B cell (primary cell): Measurements from ENCODE around the gene SYCP3.

Source experiments
- EZH2 ChIP-seq: IDR thresholded peaks from 2 replicates; pipeline ENCODE4 v1.6.1; 2012; ENCODE audit warnings: borderline replicate concordance, low read depth, mild to moderate bottlenecking, moderate library complexity, low read length; ENCODE audit not compliant: insufficient read depth, poor library complexity, severe bottlenecking
- TF ChIP-seq, protein P1 (sequence below): fragments of 200-600 bp; IDR thresholded peaks from one replicate; pipeline ENCODE4 v1.8.0; 2022; ENCODE audit warnings: antibody characterized with exemption, mild to moderate bottlenecking

DNA sequence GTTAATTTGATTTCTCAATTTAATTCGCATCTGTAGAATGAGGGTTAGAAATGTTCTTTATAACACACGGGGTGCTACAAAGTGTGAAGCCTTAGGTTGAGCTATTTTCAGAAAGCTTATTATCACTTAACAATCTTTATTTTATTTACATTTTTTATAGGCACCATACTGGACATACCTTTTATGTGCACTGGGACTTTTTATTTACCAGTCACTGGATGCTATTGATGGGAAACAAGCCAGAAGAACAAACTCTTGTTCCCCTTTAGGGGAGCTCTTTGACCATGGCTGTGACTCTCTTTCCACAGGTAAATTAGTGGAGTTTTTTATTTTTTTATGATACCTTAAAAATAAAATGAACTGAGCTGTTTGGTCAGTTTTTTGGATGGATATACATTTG lies 25.3 kb downstream of the SYCP3 start:
- TF ChIP-seq, protein P1, sequence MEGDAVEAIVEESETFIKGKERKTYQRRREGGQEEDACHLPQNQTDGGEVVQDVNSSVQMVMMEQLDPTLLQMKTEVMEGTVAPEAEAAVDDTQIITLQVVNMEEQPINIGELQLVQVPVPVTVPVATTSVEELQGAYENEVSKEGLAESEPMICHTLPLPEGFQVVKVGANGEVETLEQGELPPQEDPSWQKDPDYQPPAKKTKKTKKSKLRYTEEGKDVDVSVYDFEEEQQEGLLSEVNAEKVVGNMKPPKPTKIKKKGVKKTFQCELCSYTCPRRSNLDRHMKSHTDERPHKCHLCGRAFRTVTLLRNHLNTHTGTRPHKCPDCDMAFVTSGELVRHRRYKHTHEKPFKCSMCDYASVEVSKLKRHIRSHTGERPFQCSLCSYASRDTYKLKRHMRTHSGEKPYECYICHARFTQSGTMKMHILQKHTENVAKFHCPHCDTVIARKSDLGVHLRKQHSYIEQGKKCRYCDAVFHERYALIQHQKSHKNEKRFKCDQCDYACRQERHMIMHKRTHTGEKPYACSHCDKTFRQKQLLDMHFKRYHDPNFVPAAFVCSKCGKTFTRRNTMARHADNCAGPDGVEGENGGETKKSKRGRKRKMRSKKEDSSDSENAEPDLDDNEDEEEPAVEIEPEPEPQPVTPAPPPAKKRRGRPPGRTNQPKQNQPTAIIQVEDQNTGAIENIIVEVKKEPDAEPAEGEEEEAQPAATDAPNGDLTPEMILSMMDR, result no peak
- TF ChIP-seq EZH2, result no peak
